Astrocyte (in vitro differentiated cells and primary cell): Measurements from ENCODE around the gene ST6GALNAC5. TPM values are rescaled to one million over a fixed set of nuclear protein-coding genes. Genes with fewer than 3 reads are reported as not detected.

Experiments
- DNase-seq: peaks from one replicate; pipeline ENCODE4 v3.0.0-alpha.2; 2010; ENCODE audit warnings: low read depth
- FAIRE-seq: peaks from 2 replicates; lab custom pipeline; 2011; peaks lifted over from hg19 to GRCh38; lab: Jason Lieb, UNC
- H2AFZ ChIP-seq: 2 replicates; pipeline ENCODE4 v1.6.0; 2012; ENCODE audit warnings: low read depth, low read length, inconsistent platforms
- H3K27ac ChIP-seq: 2 replicates; pipeline ENCODE4 v1.5.1; 2011; ENCODE audit warnings: low read depth, low read length, inconsistent platforms
- H3K27me3 ChIP-seq: 2 replicates; pipeline ENCODE4 v1.6.0; 2011; ENCODE audit warnings: low read length, inconsistent platforms; ENCODE audit not compliant: insufficient read depth
- H3K36me3 ChIP-seq: 2 replicates; pipeline ENCODE4 v1.5.1; 2011; ENCODE audit warnings: low read length, inconsistent platforms; ENCODE audit not compliant: insufficient read depth
- H3K4me1 ChIP-seq: 2 replicates; pipeline ENCODE4 v1.5.1; 2011; ENCODE audit warnings: low read length, inconsistent platforms; ENCODE audit not compliant: insufficient read depth
- H3K4me2 ChIP-seq: 2 replicates; pipeline ENCODE4 v1.6.0; 2012; ENCODE audit warnings: low read length, inconsistent platforms
- H3K4me3 ChIP-seq: 2 replicates; pipeline ENCODE4 v1.5.1; 2011; ENCODE audit warnings: low read depth, mild to moderate bottlenecking, low read length, inconsistent platforms; ENCODE audit not compliant: insufficient read depth
- H3K79me2 ChIP-seq: 2 replicates; pipeline ENCODE4 v1.6.0; 2012; ENCODE audit warnings: mild to moderate bottlenecking, low read length, inconsistent platforms; ENCODE audit not compliant: insufficient read depth
- H3K9ac ChIP-seq: 2 replicates; pipeline ENCODE4 v1.6.0; 2012; ENCODE audit warnings: mild to moderate bottlenecking, low read length, inconsistent platforms
- H3K9me3 ChIP-seq: 2 replicates; pipeline ENCODE4 v1.5.1; 2012; ENCODE audit warnings: low read depth, mild to moderate bottlenecking, low read length, inconsistent platforms; ENCODE audit not compliant: insufficient read depth
- H4K20me1 ChIP-seq: 2 replicates; pipeline ENCODE4 v1.6.0; 2012; ENCODE audit warnings: low read length, inconsistent platforms; ENCODE audit not compliant: insufficient read depth
- H3K27ac Mint-ChIP-seq: one replicate; pipeline ENCODE4 v1.8.0; 2021; ENCODE audit warnings: mild to moderate bottlenecking, mixed read lengths; ENCODE audit not compliant: unreplicated experiment
- H3K27me3 Mint-ChIP-seq: one replicate; pipeline ENCODE4 v1.8.0; 2021; ENCODE audit warnings: low read depth, mixed read lengths; ENCODE audit not compliant: unreplicated experiment
- H3K36me3 Mint-ChIP-seq: one replicate; pipeline ENCODE4 v1.8.0; 2021; ENCODE audit warnings: low read depth, mixed read lengths; ENCODE audit not compliant: unreplicated experiment
- H3K4me1 Mint-ChIP-seq: one replicate; pipeline ENCODE4 v1.8.0; 2021; ENCODE audit warnings: low read depth, mixed read lengths; ENCODE audit not compliant: unreplicated experiment
- H3K4me3 Mint-ChIP-seq: one replicate; pipeline ENCODE4 v1.8.0; 2021; ENCODE audit warnings: mild to moderate bottlenecking, moderate library complexity, mixed read lengths; ENCODE audit not compliant: unreplicated experiment
- H3K9me3 Mint-ChIP-seq: one replicate; pipeline ENCODE4 v1.8.0; 2021; ENCODE audit warnings: mild to moderate bottlenecking, mixed read lengths; ENCODE audit not compliant: unreplicated experiment
- EZH2 ChIP-seq: IDR thresholded peaks from 2 replicates; pipeline ENCODE4 v1.6.1; 2012; ENCODE audit warnings: mild to moderate bottlenecking, low read length, inconsistent platforms; ENCODE audit not compliant: insufficient read depth
- total RNA-seq: library from RNA; stranded (reverse); gene quantifications from 2 replicates; pipeline ENCODE4 v1.2.1, GENCODE V29; 2021
- TF ChIP-seq, protein P1 (sequence below): IDR thresholded peaks from 2 replicates; pipeline ENCODE4 v1.5.1; 2011; ENCODE audit warnings: low read depth, mild to moderate bottlenecking, inconsistent platforms, low read length, moderate library complexity; ENCODE audit not compliant: insufficient read depth

The ST6GALNAC5 gene
- total RNA-seq, 1 donor from 2014 or later, result 1.3 TPM

DNA sequence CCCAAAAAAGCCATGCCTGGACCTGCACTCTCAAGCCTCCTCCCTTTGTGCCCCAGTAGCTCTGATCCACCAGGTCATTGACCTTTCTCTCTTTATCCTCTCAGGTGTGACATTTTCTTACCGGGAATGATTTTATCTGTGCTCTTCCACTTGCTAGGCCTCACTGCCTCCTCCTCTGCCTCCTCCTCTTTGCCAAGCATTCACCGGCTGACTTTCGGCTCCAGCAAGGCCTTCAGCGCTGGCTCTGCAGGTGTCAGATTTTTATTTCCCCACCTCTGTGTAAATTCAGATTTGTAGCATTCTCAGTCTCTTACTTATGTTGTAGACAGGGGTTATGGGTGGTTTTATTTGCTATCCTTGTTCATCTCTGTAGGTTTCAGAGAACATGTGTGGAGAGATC is 91.5 kb downstream of the ST6GALNAC5 start:
- Histone ChIP-seq H3K36me3 (no peaks in the 10 kb centered on the region), H3K79me2 (no peaks in the 10 kb centered on the region), H4K20me1 (no peaks in the 10 kb centered on the region), H3K27me3 (no peaks in the 10 kb centered on the region), H3K9ac (no peak overlapping the region), H3K4me2 (no peak overlapping the region), H3K4me1 (no peaks in the 10 kb centered on the region), H3K27ac (no peak overlapping the region), H3K4me3 (no peak overlapping the region), H3K9me3 (no peaks in the 10 kb centered on the region), H2AFZ (no peak overlapping the region)
- peaks cover 2% of the 10 kb centered on the region for H3K27me3 Mint-ChIP-seq
- no peaks in the 10 kb centered on the region for H3K4me1 Mint-ChIP-seq
- DNase-seq (no peak), FAIRE-seq (no peak)
- TF ChIP-seq, protein P1, sequence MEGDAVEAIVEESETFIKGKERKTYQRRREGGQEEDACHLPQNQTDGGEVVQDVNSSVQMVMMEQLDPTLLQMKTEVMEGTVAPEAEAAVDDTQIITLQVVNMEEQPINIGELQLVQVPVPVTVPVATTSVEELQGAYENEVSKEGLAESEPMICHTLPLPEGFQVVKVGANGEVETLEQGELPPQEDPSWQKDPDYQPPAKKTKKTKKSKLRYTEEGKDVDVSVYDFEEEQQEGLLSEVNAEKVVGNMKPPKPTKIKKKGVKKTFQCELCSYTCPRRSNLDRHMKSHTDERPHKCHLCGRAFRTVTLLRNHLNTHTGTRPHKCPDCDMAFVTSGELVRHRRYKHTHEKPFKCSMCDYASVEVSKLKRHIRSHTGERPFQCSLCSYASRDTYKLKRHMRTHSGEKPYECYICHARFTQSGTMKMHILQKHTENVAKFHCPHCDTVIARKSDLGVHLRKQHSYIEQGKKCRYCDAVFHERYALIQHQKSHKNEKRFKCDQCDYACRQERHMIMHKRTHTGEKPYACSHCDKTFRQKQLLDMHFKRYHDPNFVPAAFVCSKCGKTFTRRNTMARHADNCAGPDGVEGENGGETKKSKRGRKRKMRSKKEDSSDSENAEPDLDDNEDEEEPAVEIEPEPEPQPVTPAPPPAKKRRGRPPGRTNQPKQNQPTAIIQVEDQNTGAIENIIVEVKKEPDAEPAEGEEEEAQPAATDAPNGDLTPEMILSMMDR, result no peak
- TF ChIP-seq EZH2, result no peak
- no peaks in the 10 kb centered on the region for H3K36me3 Mint-ChIP-seq
- no peak overlapping the region for H3K4me3 Mint-ChIP-seq
- peaks cover 2% of the 10 kb centered on the region for H3K9me3 Mint-ChIP-seq
- H3K27ac Mint-ChIP-seq, result no peak overlapping the region

DNA sequence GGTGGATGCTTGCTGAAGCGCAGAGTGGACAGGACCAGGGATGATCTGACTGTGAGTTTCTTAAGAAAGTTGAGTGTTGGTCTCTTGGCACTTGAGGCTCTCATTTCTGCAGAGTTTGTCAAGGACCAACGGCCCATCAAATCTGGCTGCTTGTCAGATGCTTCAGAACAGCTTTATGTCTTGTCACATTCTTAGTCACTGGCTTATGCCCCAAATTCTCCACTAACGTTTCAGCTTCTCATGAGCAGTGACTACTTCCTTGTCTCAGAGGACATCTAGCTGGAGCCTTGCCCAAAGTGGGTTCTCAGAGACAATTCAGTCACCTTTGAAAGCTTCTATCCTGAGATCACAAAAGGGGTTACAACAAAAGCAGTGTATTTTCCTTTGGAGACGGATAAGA is 92.3 kb downstream of the ST6GALNAC5 start:
- FAIRE-seq, result no peak

More for the DNA sequence above, 92.3 kb downstream of the ST6GALNAC5 start:
- no peak for TF ChIP-seq EZH2
- TF ChIP-seq, protein P1, result no peak
- peaks cover 2% of the 10 kb centered on the region for H3K27me3 Mint-ChIP-seq
- H3K4me3 Mint-ChIP-seq, result no peak overlapping the region
- H3K27me3 ChIP-seq, result no peaks in the 10 kb centered on the region
- H3K36me3 ChIP-seq, result no peaks in the 10 kb centered on the region
- H3K36me3 Mint-ChIP-seq, result no peaks in the 10 kb centered on the region
- no peak overlapping the region for H2AFZ ChIP-seq
- H3K4me1 ChIP-seq, result no peaks in the 10 kb centered on the region
- no peak overlapping the region for H3K4me2 ChIP-seq
- H4K20me1 ChIP-seq, result no peaks in the 10 kb centered on the region
- H3K9me3 Mint-ChIP-seq, result peaks cover 2% of the 10 kb centered on the region
- no peaks in the 10 kb centered on the region for H3K4me1 Mint-ChIP-seq
- H3K79me2 ChIP-seq, result no peaks in the 10 kb centered on the region
- H3K4me3 ChIP-seq, result no peak overlapping the region
- no peak overlapping the region for H3K9ac ChIP-seq
- H3K27ac ChIP-seq, result no peak overlapping the region
- no peaks in the 10 kb centered on the region for H3K9me3 ChIP-seq
- H3K27ac Mint-ChIP-seq, result no peak overlapping the region
- DNase-seq, result no peak
